Measurements from ENCODE around the gene KIAA1217. TPM values are rescaled to one million over a fixed set of nuclear protein-coding genes. Genes with fewer than 3 reads are reported as not detected.

KIAA1217 gene
- total and polyA plus RNA-seq, 2 of the 8 experiments (the other 6 are each of a cell fraction or from before 2014, with no cell fraction given) = 4.5 to 15.6 TPM

DNA sequence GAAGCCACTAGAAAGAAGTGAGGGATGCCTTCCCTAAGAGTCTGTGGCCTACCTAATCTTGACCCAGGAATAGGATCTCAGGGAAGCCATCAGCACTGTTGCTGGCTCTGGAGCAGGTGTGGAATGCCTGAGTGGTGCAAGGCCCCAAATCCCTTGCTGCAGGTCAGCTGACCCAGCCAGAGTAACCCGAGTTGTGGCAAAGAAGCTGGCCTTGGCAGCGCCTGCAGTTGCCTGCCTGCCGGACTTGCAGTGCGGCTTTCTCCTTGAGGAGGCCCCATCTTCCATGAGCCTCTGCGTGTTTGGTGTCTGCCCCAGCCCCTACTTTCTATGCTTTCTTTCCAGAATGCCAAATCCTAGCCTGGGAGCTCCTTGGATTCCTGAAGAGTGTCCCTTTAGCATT is 5.8 kb downstream of the KIAA1217 start:
- TF ChIP-seq, protein P1, sequence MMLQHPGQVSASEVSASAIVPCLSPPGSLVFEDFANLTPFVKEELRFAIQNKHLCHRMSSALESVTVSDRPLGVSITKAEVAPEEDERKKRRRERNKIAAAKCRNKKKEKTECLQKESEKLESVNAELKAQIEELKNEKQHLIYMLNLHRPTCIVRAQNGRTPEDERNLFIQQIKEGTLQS (IDR thresholded peaks at IDR 0.05; ENCODE audit: insufficient read depth, low read depth, low read length) = no peak
- TF ChIP-seq FOSL1 (IDR thresholded peaks at IDR 0.05; ENCODE audit: insufficient read depth, low read depth, low read length) = no peak
- no peak for TF ChIP-seq POLR2A (IDR thresholded peaks at IDR 0.05; ENCODE audit: control extremely low read depth in 1 of 2, low read depth in 2 of 2, low read length in 2 of 2)
- TF ChIP-seq, protein P2, sequence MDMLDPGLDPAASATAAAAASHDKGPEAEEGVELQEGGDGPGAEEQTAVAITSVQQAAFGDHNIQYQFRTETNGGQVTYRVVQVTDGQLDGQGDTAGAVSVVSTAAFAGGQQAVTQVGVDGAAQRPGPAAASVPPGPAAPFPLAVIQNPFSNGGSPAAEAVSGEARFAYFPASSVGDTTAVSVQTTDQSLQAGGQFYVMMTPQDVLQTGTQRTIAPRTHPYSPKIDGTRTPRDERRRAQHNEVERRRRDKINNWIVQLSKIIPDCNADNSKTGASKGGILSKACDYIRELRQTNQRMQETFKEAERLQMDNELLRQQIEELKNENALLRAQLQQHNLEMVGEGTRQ (IDR thresholded peaks at IDR 0.05; ENCODE audit: low read length) = peak; percentile 44
- no peak overlapping the region for H3K4me2 ChIP-seq (ENCODE audit: insufficient read depth in 1 of 2, low read depth in 2 of 2, low read length in 2 of 2)
- 89% methylated on average over 5 of the region's 5 CpGs; no CpG with 5 or more reads in 1 of the 2 experiments for WGBS, 2 experiments (ENCODE audit: extremely low coverage in 1 of 2, insufficient coverage in 1 of 2, insufficient read length in 1 of 2, insufficient replicate concordance in 2 of 2, low coverage in 1 of 2, low lambda C conversion rate in 2 of 2, missing lambda C conversion rate in 1 of 2)

More for the DNA sequence above, 5.8 kb downstream of the KIAA1217 start:
- H4K8ac ChIP-seq (ENCODE audit: extremely low read depth, insufficient read depth, low read length) = no peak overlapping the region
- no peak overlapping the region for H3K23ac ChIP-seq (ENCODE audit: insufficient read length)
- peaks cover 0 to 2% (median under 1%) of the 10 kb centered on the region in 4 experiments; a peak in 2 of 8 replicates for H3K36me3 ChIP-seq (ENCODE audit: control insufficient read depth in 2 of 4, insufficient read depth in 4 of 4, low read length in 3 of 4)
- H2AFZ ChIP-seq (ENCODE audit: low read length) = no peak overlapping the region
- H2BK12ac ChIP-seq (ENCODE audit: low read depth, low read length) = peak overlapping the region; percentile 21; the same call in 1 of the 2 replicates
- no peaks in the 10 kb centered on the region; the same call in 1 of the 2 replicates for H3K23me2 ChIP-seq (ENCODE audit: low read depth, low read length)
- H3K9ac ChIP-seq (replicated peaks in 1 of 4; ENCODE audit: extremely low read depth in 1 of 4, low read depth in 3 of 4, low read length in 3 of 4) = no peak overlapping the region
- H3K27ac ChIP-seq (ENCODE audit: low read depth, low read length) = no peak overlapping the region
- no peak overlapping the region for H2BK15ac ChIP-seq (ENCODE audit: low read length)
- FAIRE-seq (no peak), DNase-seq (ENCODE audit: low read depth in 1 of 2, low spot score in 2 of 2) (no peak)
- H3K56ac ChIP-seq (replicated peaks; ENCODE audit: insufficient read length, low read depth, low read length) = no peak overlapping the region
- H3K4ac ChIP-seq (replicated peaks; ENCODE audit: insufficient read length, low read depth, low read length) = no peak overlapping the region
- H3K79me2 ChIP-seq (ENCODE audit: control insufficient read depth in 1 of 2, insufficient read depth in 2 of 2, low read length in 2 of 2) = peaks cover 0 to 37% of the 10 kb centered on the region in 2 experiments; a peak in 2 of 4 replicates
- peaks cover 3% of the 10 kb centered on the region for H3K79me1 ChIP-seq (ENCODE audit: low read depth, low read length)
- no peak overlapping the region for H3K4me3 ChIP-seq (ENCODE audit: extremely low read depth in 1 of 4, insufficient read depth in 2 of 4, low read depth in 3 of 4, low read length in 4 of 4)
- peaks cover 3 to 19% (median 13%) of the 10 kb centered on the region in 4 experiments; a peak in 5 of 7 replicates for H3K4me1 ChIP-seq (replicated peaks in 1 of 4; ENCODE audit: control insufficient read depth in 3 of 4, insufficient read depth in 4 of 4, low read length in 3 of 4)
- ChIA-PET POLR2A (ENCODE audit: partially characterized antibody) (interaction anchor here (0.7 to 1.7 kb wide), 3 partner anchors 9 to 99 kb away, joined by 3 to 6 read pairs (median 3); no protein-coding TSS in a partner anchor), CTCF (ENCODE audit: partially characterized antibody) (interaction anchor here (0.5 to 2.7 kb wide), 12 partner anchors 14 to 304 kb away, joined by 3 to 10 read pairs (median 3); no protein-coding TSS in a partner anchor)
- no peak overlapping the region for H4K91ac ChIP-seq (replicated peaks; ENCODE audit: insufficient read length, low read length)
- no peak overlapping the region for H3K14ac ChIP-seq (ENCODE audit: insufficient read length)
- no peak overlapping the region for H2AK5ac ChIP-seq (ENCODE audit: low read depth, low read length)
- H4K5ac ChIP-seq (ENCODE audit: insufficient read length, low read depth, low read length) = no peak overlapping the region
- no peaks in the 10 kb centered on the region for H4K20me1 ChIP-seq (replicated peaks in 1 of 2; ENCODE audit: control insufficient read depth in 1 of 2, insufficient read depth in 2 of 2, low read length in 2 of 2)
- H3K27me3 ChIP-seq (replicated peaks in 1 of 4; ENCODE audit: control insufficient read depth in 3 of 4, extremely low read depth in 1 of 4, insufficient read depth in 3 of 4, low read length in 3 of 4) = no peaks in the 10 kb centered on the region
- H3K18ac ChIP-seq (ENCODE audit: extremely low read depth, low read length) = peak overlapping the region; percentile 51; the same call in 1 of the 2 replicates
- H2BK120ac ChIP-seq (replicated peaks; ENCODE audit: low read depth, low read length) = no peak overlapping the region
- no peak overlapping the region for H2BK20ac ChIP-seq (ENCODE audit: low read length)
- no peak overlapping the region for H2BK5ac ChIP-seq (ENCODE audit: low read depth, low read length)
- H3K9me3 ChIP-seq (ENCODE audit: insufficient read depth in 2 of 2, low read depth in 1 of 2, low read length in 1 of 2) = no peaks in the 10 kb centered on the region

Data from H1 (cell line).